GM12873 (cell line): ENCODE results near the gene PPP1R13B.

Source experiments
- CTCF ChIP-seq: IDR thresholded peaks from 2 replicates; pipeline ENCODE4 v1.5.1; 2012; ENCODE audit warnings: low read depth, mild to moderate bottlenecking, moderate library complexity, low read length, control low read depth; ENCODE audit not compliant: insufficient read depth; ENCODE audit errors: missing control alignments

Gene PPP1R13B

GRCh38 chr14:103708750-103709187, 138.6 kb downstream of the PPP1R13B start:
- no peak for TF ChIP-seq CTCF

GRCh38 chr14:103707329-103708263, 139.8 kb downstream of the PPP1R13B start:
- TF ChIP-seq CTCF: no peak

GRCh38 chr14:103706551-103707328, 140.6 kb downstream of the PPP1R13B start:
- no peak for TF ChIP-seq CTCF

GRCh38 chr14:103705504-103706284, 141.7 kb downstream of the PPP1R13B start:
- TF ChIP-seq CTCF: no peak

GRCh38 chr14:103705118-103705503, 142.3 kb downstream of the PPP1R13B start:
- no peak for TF ChIP-seq CTCF

- no peak for TF ChIP-seq CTCF
These were observed 142.7 kb downstream of the PPP1R13B start for GRCh38 chr14:103704708-103705107.
